GM21737 (cell line): ENCODE data around the gene RNF220.

Source experiments
- ATAC-seq: cut with Tn5 transposase; IDR thresholded peaks from one replicate; pipeline ENCODE4 v1.9.1; 2021; ENCODE audit warnings: mild to moderate bottlenecking, moderate library complexity; ENCODE audit not compliant: unreplicated experiment

Gene RNF220

DNA sequence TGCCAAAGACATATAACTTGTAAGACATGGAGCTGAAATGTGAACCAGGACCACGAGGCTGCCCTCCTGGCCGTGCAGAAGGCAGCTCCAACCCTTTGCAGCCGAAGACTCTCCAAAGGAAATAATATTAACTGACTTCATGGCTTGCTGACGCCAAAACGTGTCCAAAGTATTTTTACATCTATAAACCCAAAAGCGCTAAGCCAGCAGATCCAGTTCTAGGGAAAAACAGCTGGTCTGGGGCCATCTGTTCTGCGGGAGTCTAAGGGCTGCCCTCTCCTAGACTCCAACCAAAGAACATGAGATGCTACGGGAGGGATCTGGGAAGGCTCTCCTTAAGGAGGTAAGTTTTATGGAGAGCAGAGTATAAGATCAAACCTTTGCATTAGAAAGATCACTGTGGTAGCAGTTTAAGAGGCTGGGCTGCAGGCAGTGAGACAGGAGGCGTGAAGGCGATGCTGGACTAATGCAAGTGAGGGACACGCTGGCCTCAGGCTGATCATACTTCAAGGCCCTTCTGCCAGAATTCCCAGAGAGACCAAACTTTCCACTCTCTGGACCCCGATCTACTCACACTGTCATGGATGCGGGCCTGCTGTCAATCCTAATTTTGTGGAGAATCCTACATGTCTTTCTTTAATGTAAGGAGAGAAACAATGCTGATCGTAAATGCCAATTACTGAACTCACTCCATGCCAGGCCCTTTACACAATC is 268.1 kb downstream of the RNF220 start:
- ATAC-seq, result no peak

DNA sequence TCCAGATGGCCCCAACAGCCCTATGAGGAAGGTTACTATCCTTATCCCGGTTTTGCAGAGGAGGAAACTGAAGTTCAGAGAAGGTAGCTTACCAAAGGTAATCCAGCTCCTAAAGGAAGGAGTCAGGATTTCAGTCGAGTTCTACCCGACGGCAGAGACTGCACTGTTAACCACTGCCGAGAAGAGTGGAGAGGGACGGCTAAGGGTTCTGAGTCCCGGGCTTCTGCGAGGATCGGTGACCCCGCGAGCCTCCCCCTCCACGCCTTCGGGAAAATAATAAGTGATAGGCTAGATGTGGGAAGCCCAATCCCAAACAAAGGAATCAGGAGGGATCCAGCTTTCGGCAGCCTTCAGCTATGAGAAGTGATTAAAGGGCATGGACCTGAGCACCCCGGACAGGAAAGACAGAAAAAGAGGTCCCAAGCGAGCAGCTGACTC is 268.6 kb downstream of the RNF220 start:
- peak; percentile 1 for ATAC-seq

DNA sequence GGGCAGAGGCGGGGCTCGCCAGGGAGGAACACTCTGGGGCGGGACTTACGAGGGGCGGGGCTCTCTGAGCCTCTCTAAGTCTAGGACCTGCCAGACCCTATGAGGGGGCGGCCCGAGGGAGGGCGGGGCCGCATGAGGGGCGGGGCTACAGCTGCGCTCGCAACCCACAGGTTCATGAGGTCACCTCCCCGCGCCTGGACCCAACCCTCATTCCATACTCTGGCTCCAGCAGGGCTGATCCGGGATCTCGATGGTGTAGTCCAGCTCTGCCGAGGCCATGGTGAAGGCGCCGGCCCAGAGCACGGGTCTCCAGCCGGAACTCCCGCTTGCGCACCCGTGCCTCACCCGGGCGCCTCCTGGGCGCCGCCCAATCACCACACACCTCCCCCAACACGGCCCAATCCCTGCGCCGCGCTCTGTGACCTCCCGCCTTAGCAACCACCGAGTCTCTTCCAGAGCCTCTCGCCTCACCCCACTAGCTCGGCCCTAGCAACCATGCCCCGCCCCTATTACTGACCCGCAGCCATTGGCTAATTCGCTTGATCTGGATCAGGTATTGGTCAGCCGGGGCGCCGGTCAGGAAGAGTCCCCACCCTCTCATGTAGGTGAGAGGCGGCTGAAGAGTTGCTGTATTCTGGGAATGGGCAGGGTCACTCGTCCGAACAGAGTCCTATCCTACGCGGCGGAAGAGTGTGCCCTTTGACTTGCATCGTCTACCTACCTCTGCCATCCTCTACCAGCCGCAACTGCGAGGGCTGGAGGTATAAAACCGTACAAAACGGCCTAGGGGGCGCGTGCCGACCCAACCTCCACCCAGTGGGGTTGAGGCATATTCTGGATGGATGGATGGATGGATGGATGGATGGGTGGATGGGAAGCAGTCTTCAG is 269.3 kb downstream of the RNF220 start, which contains the start of the genes ARMH1 and TMEM53:
Gene ARMH1 (plus strand): TSS at position 602 of the 888 bp plus-strand sequence. CDS start 14,984 bp downstream, outside the sequence.
Gene TMEM53 (minus strand): TSS at position 369 of the 888 bp plus-strand sequence. CDS start 90 bp downstream, at position 279.
- peak; percentile 80 for ATAC-seq

DNA sequence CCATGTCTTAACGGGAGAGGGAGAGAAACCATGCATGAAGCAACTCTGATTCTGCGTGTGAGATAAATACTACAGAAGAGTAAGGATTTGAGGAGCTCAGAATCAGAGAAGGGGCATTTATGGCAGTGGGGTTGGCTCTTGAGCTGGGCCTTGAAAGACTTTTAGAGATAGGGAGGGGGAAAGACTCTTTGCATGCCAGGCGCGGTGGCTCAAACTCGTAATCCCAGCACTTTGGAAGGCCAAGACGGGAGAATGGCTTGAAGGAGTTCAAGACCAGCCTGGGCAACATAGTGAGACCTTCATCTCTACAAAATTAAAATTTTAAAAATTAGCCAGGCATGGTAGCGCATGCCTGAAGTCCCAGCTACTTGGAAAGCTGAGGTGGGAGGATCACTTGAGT is 270.1 kb downstream of the RNF220 start:
- ATAC-seq, result no peak

DNA sequence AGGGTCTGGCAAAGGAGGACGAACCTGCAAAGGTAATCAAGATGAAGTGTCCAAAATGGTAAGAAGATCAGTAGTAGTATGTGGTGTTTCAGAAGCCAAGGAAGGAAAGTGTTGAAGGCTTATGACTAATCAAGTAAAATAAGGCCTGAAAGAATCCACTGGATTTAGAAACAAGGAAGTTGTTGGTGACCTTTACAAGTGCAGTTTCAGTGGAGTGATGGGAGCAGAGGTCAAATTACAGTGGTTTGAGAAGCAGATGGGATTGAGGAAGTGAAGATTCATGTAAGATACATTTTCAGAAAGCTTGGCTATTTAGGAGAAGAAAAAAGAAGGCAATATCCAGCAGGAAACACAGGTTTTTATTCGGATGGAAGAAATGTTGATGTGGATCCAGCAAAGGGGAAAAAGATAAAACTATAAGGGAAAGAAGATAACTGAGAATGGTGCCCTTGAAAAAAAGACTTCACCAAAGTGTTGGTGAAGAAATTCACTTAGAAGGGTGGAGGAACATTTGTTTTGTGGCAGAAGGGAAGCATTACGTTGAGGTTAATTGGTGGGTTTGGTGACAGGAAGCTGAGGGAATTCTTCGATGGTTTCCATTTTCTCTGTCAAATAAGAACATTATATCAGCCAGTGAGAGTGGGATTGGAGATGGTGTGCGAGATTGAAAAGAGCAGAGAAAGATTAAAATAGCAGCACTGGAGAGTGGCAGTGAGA is 271.6 kb downstream of the RNF220 start:
- no peak for ATAC-seq

DNA sequence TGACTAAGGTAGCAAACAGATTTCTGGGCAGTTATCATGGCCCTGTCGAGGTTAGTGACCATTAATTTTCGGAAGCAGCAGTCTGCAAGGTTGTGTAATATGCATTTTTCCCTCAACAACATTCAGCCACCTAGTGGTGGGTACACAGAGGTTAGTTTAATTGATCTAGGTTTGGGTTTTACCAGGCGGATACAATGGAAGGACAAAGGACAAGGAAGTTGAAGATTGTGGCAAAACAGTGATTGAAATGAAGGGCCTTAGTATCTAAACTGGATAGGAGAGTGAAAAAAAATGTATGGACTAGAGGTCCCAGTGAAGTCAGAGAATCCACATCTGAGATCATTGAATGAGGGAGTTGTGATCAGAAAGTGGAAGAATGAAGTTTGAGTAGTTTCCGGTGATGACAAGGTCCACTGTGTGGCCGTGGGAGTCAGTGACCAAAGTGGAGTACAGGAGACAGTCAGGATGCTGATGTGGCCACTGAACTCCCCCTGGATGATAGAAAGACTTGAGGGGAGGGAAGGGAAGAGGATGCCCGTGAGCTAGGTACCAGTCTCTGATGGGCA is 272.2 kb downstream of the RNF220 start:
- no peak for ATAC-seq

DNA sequence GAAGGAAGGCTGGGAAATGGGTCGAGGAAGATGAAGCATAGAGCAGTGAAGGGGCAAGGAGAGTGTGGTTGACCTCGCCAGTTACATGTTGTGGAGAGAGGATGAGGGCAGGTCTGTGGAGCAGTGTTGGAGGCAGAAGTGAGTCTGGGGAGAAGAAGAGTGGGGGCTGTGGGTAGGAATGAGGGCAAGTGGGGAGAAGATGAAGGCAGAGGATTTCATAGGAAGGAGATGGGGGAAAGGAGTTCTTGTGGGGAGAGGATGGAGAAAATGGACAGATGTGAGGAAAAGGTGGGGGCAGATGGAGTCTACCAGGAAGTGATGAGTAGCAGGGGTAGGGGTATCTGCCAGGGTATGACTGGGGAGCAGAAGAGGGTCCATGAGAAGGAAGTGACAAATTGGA is 273.1 kb downstream of the RNF220 start:
- ATAC-seq, result no peak

DNA sequence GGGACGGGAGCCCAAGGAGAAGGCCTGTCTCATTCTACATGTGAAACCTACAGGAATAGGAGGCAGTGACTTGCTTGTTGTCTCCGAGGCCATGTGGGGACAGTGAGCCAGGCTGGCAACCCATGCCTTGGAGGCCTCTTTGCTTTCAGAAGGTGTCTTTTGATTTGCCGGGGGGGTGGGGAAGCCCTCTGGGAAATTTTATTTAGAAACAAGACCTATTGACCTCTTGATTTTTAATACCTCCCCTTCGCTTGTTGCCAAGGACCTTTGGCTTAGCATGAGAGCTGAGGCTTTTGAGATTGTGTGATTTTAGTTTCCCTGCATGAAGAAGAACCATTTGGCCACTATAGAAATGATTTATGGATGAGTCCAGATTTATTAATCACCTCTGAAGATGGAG is 273.6 kb downstream of the RNF220 start:
- ATAC-seq, result no peak

DNA sequence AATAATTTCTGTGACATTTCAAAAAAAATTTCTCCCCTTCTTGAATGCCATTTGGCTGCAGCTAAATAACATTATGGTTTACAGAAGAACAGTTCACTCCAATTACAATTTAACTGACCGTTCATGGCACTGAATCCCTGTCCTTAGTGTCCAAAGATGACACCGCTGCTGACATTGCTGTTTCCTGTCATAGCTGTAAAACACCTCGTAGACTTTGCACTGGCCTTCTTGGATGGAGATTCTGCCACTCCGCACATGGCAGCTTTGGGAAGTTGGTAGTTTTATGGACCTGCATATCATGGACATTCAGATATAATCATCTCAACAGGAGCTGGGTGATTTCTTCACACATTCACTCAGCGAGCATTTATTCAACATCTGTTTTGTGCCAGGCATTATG is 274.4 kb downstream of the RNF220 start:
- ATAC-seq, result no peak

DNA sequence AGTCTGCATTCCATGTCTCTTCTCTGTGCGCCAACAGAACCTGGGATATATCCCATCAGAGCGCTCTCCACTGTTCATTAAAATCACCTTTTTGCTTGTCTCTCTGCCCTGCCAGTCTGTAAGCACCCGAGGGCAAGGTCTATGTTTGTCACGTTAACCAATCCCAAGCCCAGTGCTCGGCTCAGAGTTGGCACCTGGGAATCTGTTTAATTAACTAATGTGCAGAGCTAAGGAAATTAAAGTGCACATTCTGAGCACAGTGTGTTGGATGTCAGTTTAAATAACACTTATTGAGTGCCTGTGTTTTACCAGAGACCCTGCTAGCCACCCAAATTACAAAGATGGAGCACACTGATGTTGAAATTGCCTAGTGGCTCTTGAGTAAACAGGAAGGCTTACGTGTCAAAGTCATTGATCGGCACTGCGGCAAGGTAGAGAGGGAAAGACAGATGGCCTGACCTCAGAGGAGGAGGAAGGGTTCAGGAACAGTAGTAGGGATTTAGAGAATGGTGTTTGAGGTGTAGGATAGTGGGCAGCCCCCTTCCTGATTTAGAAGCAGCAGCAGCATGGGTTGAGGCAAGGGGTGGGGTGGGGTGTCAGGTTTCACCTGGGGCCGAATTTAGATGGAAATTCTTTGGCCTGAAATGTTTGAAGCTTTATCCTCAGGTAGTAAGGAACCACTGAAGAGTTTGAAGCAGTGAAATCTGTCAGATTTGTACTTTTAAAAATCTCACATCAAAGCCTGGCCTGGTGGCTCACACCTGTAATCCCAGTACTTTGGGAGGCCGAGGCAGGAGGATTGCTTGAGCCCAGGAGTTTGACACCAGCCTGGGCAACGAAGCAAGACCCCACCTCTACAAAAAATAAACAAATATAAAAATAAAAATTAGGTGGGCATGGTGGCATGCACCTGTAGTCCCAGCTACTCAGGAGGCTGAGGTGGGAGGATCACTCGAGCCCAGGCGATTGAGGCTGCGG is 277.1 kb downstream of the RNF220 start:
- ATAC-seq, result no peak

DNA sequence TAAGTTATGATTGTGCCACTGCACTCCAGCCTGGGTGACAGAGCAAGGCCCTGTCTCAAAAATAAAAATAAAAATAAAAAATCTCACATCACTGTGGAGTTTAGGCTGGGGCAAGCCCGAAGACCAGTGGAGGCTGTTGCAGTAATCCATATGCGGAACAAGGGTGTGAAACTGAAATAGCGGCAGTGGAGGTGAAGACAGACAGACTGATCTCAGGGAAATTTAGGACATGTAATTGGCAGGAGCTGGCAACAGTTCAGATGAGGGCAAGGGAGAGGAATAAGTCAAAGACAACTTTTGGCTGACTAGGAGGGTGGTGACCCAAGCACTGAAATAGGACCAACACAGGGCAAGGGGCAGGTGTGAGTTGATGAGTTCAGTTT is 277.8 kb downstream of the RNF220 start:
- ATAC-seq, result no peak

DNA sequence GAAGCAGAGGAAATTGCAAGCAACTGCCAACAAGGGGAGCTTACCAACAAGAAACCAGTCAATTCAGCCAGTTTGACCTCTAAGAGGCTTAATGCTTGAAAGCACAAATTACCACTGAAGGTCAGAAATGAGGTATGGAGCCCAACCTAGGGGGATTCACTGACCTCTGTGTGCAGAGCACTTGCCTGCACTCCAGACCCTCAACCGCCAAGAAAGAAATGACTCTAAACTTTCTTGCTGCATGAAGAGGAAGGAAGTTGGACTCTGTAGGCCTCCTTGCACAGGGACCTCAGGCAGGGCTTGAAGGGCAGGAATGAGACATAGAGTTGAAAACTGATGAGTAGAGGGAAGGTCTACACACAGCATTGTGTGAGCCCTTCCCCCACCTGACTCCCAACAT is 279.5 kb downstream of the RNF220 start:
- ATAC-seq, result peak; percentile 79

DNA sequence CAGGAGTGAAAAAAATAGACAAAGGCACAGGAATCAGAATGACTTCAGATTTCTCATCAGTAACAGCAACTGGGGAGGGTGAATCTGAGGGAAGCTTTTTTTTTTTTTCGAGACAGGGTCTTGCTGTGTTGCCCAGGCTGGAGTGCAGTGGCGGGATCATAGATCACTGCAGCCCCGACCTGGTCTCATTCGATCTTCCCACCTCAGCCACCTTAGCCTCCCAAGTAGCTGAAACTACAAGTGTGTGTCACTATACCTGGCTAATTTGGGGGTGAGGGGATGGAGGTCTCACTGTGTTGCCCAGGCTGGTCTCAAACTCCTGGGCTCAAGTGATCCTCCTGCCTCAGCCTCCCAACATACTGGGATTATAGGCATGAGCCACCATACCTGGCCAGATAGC is 280.2 kb downstream of the RNF220 start:
- no peak for ATAC-seq

DNA sequence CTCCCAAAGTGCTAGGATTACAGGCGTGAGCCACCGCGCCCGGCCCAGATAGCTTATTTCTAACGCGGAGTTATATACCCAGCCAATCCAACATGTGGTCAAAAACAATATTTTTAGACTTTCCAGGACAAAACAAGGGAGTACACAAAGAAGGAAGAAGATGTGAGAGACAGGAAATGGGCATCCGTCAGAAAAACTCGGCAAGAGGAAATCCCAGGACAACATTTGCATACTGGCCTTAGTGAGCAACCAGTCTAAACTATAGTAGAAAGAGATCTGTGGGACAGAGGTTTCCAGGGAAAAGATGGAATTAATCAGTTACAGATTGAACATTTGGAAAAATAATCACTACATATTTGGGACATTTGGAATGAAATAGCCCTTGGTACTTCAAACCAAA is 280.8 kb downstream of the RNF220 start:
- no peak for ATAC-seq

DNA sequence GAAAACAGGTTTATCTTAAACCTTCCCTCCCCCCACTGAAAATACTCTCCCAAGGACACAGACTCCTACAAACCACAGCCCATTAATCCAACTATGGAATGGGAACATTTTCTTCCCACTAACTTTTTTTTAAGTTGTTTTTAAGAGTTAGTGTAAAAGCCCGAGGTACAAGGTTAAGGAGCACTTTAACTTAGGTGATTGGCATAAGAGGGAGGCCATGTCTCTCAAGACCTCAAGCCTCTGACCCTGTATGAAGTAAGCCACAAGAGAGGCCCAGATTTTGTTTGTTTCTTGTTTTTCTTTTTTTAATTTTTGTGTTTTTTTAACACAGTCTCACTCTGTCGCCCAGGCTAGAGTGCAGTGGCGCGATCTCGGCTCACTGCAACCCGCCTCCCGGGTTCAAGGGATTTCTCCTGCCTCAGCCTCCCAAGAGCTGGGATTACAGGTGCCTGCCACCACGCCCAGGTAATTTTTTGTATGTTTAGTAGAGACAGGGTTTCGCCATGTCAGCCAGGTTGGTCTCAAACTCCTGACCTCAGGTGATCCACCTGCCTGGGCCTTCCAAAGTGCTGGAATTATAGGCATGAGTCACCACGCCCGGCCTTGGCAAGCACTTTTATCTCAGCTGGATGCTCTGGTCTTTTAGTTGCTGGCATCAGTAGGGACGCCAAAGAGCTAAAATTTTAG is 283.8 kb downstream of the RNF220 start:
- ATAC-seq, result no peak

DNA sequence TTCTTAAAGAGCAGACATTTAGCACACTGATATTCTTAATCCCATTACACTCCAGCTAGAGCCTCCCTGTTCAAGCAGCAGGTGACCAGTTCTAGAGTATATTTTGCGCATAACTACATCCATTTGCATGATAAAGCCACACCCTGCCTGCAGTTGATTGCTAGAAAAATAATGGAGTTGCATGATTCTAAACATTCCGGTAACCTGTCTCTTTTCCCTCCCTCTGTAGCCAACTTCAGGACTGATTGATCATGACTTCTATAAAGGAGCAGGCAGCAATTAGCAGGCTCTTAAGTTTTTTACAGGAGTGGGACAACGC is 284.4 kb downstream of the RNF220 start:
- ATAC-seq, result no peak

DNA sequence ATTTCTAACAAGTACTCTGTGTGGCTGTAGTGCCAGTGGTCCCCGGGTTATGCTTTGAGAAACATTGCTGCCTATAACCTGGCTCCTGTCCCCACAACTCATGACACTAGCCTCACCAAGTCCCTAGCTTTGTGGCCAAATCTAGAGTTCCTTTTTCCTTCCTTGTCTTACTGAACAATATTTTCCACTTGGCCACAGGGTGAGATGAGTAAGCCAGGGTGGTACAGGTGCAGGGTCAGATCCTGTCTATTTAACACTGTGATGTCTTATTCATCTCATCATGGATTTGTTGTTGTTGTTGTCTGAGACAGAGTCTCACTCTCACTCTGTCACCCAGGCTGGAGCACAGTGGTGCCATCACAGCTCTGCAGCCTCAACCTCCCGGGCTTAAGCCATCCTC is 288.1 kb downstream of the RNF220 start:
- ATAC-seq, result no peak

DNA sequence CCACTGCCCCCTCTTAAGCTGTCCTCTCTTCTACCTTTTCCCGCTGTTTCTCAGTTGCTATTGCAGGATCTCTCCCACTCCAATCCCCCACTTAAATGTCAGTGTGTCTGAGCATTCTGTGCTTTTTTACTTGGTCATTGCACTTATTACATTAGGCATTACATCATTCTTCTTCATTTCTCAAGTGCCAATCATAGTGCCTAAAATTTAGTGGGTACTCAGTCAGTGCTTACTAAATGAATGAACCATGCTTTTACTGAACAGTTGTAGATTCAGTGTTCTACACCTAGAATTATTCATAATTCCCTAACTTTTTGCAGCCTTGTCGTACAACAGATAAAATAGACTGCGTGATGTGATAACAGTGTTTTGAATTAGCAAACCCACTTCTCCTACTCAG is 288.8 kb downstream of the RNF220 start:
- ATAC-seq, result no peak

DNA sequence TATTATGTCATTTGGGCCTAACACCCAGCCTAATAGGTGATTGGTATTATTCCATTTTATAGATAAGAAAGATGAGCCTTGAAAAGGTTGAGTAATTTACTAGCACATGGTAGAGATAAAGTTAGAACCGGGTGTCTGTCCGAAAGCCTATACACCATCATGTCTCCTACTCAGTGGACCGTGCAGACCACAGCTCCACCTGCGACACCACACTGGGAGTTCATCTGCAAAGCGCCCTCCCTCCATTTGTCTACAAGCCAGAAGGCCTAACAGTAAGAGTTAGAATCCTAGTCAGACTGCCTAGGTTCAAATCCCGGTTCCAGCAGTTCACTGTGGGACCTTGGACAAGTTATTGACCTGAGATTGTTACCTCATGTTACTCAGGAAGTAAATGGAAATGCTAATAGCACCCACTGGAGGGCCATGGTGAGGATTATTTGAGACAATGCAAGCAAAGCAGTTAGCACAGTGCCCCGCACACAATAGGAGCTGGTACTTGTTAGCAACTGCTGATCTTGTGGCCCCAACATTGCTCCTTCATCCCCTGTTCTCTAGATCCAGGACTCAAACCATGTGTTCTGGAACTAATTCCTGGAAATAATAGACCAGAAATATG is 289.9 kb downstream of the RNF220 start:
- ATAC-seq, result peak; percentile 60
